HG03159 (cell line): ENCODE data around the gene ERCC6L.

Source experiments
- ATAC-seq: cut with Tn5 transposase; IDR thresholded peaks from one replicate; pipeline ENCODE4 v1.9.1; 2021; ENCODE audit warnings: mild to moderate bottlenecking, moderate library complexity; ENCODE audit not compliant: unreplicated experiment

Gene ERCC6L, protein sequence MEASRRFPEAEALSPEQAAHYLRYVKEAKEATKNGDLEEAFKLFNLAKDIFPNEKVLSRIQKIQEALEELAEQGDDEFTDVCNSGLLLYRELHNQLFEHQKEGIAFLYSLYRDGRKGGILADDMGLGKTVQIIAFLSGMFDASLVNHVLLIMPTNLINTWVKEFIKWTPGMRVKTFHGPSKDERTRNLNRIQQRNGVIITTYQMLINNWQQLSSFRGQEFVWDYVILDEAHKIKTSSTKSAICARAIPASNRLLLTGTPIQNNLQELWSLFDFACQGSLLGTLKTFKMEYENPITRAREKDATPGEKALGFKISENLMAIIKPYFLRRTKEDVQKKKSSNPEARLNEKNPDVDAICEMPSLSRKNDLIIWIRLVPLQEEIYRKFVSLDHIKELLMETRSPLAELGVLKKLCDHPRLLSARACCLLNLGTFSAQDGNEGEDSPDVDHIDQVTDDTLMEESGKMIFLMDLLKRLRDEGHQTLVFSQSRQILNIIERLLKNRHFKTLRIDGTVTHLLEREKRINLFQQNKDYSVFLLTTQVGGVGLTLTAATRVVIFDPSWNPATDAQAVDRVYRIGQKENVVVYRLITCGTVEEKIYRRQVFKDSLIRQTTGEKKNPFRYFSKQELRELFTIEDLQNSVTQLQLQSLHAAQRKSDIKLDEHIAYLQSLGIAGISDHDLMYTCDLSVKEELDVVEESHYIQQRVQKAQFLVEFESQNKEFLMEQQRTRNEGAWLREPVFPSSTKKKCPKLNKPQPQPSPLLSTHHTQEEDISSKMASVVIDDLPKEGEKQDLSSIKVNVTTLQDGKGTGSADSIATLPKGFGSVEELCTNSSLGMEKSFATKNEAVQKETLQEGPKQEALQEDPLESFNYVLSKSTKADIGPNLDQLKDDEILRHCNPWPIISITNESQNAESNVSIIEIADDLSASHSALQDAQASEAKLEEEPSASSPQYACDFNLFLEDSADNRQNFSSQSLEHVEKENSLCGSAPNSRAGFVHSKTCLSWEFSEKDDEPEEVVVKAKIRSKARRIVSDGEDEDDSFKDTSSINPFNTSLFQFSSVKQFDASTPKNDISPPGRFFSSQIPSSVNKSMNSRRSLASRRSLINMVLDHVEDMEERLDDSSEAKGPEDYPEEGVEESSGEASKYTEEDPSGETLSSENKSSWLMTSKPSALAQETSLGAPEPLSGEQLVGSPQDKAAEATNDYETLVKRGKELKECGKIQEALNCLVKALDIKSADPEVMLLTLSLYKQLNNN

DNA sequence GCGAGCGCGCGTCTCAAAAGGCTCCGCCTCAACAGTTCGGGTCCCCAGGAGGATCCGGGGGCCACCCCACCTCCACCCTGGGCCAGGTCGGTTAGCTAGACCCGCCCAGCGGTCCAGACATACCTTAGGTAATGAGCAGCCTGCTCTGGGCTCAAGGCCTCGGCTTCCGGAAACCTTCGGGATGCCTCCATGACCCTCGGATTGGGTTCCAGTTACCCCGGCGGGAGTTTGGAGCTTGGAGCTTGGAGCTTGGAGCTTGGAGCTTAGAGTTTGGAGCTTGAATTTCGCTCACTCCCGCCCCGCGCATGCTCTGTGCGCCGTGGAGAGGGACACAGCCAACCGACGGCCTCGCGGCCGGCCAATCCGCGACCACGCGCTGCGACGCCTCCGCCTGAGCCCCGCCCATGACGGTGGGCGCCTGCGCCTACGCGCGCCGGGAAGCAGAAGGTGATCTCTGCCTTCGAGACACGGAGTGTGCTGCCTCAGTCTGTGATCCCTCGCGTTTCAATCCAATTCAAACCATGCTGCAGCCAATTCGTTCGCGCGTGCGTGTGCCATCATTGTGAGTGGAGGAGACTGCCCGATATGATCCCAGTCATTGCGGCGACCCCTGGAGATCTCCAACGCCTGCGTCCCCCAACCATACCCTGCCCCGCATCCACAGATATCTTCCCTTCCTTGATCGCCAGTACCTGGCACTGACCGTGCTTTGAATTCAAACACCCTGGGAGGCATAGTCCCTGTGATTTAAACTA is at the start of gene ERCC6L:
Gene ERCC6L (minus strand): TSS at position 307 of the 755 bp plus-strand sequence. CDS start 116 bp downstream, at position 191.
- peak; percentile 96 for ATAC-seq

DNA sequence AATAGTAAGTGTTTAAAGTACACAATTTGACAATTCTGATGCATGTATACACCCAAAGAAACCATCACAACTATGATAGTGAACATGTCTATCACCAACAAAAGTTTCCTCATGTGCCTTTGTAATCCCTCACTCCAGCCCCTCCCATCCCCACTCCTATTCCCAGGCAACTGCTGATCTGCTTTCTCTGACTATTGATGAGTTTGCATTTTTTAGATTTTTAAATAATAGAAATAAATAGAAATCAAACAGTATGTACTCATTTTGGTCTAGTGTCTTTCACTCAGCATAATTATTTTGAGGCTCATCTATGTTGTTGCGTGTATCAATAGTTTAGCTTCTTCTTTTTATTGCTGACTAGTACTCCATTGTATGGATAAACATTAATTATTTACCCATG is 43.5 kb upstream of the ERCC6L start:
- no peak for ATAC-seq

DNA sequence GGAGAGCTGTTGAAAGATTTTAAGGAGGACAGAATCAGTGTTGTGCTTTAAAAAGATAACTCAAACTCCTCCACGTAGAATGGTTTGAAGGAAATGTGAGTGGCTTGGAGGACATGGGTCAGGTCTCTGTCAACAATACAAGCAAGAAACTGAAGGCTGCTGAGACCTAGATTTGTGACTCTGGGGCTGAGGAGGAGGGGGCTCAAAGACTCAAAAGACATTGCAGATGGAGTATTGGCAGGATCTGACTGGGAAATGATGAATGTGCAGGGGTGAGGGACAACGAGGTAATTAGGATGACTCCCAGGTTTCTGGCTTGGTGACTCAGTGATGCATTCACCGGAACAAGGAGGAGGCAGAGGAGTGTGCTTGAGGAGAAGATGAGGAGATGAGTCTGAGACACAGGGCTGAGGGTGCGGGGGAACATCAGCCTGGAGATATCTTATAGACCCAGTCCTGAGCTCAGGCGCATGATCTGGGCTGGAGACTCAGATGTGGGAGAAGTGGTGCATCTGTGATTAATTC is 41.6 kb upstream of the ERCC6L start:
- no peak for ATAC-seq

DNA sequence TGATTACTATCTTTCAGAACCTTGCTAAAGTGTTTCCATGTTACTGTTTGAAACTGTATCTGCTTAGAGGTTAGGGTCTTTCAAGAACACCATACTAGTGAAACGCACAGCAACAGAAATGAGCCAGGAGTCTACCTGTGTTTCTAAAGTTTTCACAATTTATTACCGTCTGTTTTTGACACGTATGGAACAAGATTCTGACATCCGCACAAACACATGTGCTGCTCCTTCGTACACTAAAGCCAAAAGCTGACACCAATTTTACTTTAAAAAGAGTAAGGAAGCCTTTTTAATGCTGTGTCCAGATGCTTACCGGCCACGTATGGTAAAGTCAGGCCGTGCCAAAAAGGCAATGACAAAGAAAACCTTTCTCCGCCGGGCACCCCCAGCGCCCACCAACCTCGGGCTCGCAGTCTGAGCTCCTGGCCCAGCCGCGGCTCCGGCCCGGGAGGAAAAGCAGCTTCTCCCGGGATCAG is 37.7 kb upstream of the ERCC6L start:
- ATAC-seq: peak; percentile 31

DNA sequence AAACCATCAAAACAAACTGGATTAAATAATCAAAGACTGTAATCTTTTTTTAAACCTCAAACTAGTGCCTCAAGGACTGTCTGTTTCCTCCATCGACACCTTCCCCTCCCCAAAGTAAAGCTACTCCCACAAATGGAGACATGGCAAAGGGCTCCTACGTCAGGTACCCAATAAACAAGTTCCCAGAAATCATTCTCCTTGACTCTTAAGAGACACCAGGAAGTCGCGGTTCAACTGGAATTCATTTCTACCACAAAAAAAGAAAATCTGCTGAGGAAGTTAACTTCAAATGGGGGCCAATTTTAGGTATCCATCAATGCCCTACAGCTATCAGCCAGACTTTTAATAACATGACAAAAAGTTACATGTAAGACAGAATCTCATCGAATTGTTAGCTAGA is 35.7 kb upstream of the ERCC6L start:
- no peak for ATAC-seq

DNA sequence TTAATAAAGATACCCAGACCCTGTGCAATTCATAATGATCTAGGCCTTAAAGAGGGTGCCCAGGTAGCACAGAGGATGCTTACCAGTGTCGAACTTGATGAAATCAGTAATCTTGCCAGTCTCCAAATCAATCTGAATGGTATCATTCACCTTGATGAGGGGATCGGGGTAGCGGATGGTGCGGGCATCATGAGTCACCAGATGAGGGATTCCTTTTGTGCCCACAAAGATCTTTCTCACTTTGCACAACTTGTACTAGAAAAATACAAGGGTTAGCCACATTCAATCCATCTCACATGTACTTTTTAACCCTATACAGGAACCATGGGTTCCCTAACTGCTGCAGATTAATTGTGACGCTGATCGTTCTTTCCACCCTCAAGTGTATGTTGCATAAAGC is 34.9 kb upstream of the ERCC6L start:
- no peak for ATAC-seq

DNA sequence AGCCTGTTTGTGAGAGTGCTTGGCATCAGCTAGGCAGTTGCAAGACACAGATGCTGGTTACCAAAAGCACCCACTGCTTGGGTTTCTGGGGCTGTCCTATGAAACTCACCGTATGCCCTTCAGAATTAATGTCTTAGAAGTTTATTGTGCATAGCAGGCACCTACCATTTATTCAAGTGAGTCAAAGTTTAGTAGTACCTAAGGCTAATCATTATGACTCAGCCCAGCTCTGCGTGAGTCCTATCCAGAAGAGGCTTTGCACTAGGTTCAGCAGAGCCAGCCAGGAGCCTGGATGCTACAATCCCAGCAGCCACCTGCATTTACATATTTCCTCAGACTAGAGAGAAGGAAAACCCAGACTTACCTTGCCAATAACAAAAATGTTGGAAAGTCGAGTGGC is 34.0 kb upstream of the ERCC6L start:
- ATAC-seq: no peak

DNA sequence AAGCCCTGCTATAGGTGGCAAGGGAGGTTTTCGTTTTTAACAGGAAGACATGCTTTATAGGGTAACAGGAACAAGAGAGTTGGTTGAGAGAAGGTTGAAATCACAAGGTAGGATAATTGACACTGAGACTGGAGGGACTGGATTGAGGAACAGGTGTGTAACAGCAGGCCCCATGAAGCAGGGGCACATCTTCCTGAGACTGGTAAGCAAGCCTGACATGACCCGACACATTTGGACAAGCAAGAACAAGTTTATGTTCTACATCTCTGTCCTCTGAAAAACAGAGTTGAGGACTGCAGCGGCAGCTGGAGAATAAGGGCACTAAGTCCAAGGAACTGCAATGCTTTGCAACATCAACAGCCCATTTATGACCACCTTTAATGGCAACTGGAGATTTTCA is 33.0 kb upstream of the ERCC6L start:
- ATAC-seq: no peak

DNA sequence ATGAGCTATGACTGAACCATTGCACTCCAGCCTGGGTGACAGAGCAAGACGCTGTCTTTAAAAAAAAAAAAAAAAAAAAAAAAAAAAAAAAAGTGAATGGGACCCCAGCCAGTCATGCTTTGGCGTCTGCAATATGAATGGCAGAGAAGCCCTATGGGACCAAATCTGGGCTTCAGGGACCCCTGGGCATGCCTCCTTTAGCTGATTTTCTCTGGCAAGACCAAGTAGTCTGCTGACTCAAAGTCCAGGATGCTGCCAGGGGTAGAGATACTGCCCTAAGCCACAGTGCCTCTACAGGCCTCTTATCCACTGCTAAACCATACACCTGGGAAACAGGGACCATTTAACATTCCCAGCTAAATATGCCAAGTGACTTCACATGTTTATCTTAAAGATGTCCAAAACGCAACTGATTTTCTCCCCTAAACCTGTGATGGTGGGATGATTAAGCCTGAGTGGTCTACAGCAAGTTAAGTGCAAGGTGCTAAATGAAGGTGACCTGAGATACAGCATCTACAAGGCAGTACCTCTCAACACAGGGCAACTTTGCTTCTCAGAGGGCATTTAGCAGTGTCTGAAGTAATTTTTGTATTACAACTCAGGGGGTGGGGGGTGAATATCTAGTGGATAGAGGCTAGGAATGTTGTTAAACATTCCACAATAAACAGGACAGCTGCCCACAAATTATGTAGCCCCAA is 32.4 kb upstream of the ERCC6L start:
- no peak for ATAC-seq

DNA sequence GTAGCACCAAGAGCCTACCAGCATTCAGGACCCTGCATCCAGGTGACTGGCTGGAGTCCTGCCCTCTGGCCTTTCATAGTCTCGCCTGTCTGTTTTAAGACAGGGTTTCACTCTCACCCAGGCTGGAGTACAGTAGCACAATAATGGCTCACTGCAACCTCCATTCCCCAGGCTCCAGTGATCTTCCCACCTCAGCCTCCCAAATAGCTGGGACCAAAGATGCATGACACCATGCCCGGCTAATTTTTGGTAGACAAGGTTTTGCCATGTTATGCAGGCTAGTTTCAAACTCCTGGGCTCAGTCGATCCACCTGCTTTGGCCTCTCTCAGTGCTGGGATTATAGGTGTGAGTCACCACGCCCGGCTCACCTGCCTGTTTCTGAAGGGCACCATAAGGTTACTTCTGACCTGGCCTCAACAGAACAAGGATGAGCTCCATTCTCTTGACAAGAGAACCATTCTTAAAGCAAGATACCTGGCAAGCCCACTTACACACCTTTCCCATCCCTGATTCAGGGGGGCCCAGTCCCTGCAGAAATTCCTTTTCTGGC is 31.6 kb upstream of the ERCC6L start:
- no peak for ATAC-seq

DNA sequence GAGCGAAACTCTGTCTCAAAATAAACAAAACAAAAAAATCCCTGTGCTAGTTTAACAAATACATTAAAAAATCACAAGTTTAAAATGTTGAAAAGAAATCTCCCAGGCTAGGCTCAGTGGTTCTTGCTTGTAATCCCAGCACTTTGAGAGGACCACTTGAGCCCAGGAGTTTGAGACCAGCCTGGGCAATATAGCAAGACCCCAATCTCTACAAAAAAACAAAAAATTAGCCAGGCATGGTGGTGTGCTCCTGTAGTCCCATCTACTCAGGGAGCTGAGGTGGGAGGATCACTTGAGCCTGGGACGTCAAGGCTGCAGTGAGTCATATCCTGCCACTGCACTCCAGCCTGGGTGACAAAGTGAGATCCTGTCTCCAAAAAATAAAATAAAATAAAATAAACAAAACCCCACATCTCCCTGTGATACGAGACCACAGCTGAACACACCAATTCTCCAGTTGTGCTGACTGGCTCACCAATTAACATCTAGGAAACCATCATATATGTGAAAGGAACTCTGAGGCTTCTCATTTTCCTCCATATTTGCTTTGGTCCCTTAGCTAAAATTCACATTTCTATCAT is 30.9 kb upstream of the ERCC6L start:
- ATAC-seq: no peak

DNA sequence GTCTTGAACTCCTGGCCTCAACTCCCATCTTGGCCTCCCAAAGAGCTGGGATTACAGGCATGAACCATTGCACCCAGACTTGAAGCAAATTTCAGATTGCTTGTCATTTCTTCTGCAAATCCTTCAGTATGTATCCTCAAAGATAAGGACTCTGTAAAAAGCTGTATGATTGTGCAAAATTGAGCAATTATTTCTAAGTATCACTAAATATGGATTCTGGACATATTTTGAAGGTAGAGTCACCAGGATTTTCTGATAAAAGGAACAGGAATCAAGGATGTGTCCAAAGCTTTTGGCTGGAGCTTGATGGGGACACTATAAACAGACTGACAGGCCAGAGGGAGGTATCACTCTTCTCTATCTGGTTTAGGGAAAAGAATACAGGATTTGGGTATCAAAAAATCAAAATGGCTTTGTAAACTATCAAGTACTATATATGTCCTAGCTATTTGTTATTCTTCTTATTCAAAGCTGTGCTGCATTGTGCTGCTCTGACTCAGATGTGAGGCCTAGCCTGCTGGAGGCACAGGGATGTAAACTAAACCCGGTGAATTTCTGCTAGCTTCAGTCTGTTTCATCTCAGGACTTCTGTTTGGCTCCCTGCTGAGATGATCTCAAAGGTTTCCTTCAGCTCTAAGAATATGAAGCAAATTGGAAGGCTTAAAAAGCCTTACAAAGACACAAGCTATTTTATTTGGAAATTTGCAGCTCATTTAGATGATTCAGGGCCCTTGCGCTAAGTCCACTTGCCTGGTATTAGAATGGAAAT is 30.0 kb upstream of the ERCC6L start:
- no peak for ATAC-seq

DNA sequence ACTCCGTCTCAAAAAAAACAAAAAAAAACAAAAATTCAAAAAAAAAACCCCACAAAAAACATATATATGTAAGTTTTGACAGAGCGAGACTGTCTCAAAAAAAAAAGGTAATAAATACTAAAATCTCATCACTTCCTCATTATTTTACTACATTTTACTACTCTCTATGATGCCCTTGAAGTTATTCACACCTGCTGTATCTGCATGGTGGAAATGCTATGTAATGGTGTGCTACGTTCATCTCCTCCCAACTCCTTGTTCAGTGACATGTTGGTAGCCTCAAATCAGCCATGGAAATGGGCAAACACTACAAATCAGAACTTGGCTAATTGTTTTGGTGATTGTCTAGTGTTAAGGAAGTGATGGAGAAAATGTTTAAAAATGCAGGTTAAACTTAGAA is 26.4 kb upstream of the ERCC6L start:
- ATAC-seq: no peak

DNA sequence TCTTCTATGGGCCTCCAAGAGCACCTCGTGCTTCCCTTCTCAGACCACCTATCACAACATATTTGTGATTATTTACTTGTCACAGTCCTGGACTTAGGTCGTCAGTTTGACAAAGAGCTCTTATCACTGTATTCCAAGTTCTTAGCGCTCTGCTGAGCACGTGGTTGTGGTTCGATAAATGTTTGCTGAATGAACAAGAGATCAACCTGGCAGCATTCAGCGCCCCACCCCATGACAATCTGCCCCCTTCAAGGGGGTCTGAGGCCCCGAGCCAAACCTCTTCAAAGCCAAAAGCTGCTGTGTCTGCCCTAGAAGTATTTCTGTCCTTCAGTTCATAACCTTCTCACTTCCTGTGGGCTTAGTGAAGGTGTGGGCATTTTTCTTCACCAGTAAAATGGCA is 23.2 kb upstream of the ERCC6L start:
- no peak for ATAC-seq

DNA sequence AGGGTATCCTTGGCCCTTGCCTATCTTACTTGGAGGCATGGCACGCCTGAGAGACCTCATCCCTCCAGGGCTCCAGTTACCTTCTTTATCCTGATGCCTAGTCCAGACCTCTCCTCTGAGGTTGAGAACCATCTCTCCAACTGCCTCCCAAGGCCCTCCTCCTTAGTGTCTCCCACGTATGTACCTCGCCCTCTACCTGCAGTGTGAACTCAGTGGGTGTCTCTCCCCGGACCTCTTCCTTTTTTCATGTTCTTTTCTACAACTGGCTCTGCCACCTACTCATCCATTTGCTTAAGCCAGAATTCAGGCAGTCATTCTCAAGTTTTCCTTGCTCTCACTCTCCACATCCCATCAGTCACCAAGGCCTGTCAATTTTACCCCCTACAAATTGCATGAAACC is 21.6 kb upstream of the ERCC6L start:
- ATAC-seq: no peak

DNA sequence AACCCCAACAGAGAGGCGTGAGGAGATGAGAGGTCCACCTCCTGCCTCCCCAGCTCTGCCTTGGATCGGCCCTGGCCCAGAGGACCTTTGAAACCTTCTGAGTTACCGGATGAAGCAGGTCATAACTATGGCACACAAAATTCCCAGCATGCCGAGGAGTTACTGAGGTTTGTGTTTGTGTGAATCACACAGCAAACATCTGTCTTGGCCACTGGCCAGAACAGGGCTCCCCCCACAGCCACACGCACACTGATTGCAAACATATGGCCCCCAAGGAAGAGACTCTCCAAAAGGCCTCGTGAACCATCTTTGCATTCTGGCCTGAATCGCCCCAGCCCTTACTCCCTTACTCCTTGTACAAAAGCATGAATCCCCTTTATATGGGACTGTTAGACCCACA is 19.3 kb upstream of the ERCC6L start:
- ATAC-seq: no peak

DNA sequence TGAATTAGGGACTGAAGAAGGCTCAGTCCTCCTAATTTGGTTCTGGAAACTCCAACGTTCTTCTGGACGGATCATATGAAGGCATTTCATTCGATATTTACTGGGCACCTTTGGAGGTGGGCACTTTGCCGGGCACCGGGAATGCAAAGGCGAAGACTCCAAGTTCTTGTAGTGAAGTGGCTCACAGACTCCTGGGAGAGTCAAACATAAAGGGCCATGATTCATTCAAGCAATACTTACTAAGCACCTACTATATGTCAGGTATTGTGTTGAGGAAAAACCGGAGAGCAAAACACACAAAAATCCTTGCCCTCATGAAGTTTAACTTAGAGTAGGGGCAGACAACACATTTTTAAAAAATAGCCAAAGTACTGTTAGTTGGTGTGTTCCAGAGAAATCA is 17.0 kb upstream of the ERCC6L start:
- ATAC-seq: no peak

DNA sequence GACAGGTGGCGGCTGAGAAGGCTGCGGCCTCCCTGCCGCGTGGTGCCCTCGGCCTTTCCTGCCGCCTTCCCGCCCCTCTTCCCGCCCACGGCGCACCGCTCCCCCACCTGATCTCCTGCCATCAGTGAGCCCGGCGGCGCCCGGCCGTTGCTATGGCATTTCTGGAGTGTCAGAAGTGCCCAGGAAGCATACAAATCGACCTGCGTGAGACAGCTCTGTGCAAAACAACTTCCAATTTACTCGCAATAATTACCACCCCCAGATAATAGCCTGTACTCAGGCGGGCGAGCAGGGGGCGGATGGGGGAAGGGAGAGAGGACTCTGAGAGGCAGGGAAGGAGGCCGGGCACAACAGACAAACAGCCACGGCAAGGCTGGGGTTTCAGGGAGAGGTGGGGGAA is 16.6 kb upstream of the ERCC6L start:
- no peak for ATAC-seq
